Measurements from ENCODE around the gene MED22.
A peak's percentile ranks its signal among the peaks of the same experiment; 100 is the strongest.

MED22 gene

DNA sequence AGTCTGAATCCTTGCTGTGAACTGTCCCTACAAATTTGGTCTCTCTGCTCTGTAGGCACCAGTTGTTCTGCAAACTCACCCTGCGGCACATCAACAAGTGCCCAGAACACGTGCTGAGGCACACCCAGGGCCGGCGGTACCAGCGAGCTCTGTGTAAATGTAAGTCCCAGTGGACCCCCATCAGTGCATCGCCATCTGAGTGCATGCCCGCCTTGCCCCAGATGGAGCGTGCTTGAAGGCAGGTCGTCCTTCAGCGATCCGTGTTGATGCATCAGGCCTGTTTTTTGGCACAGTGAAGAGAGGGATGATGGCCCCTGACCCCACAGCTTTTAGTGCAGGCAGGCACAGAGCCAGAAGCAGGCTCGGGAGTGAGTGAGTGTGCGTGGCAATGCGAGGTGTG, 9.7 kb upstream of the MED22 start:
- H3K9me3 ChIP-seq (ENCODE audit: control insufficient read depth, insufficient read depth, low read depth, low read length): no peaks in the 10 kb centered on the region
- ChIA-PET CTCF (interaction anchor here (0.5 to 2.7 kb wide), 10 partner anchors 18 to 574 kb away, joined by 3 to 13 read pairs (median 4); partner anchors contain the start of gene CACFD1), POLR2A (interaction anchor here (1.0 to 6.6 kb wide), 7 partner anchors 9 to 102 kb away, joined by 3 to 89 read pairs (median 5); partner anchors contain the start of genes MED22 and RPL7A)
- peaks cover 3 to 76% of the 10 kb centered on the region in 2 experiments; a peak in 2 of 3 replicates for H3K36me3 ChIP-seq (ENCODE audit: control insufficient read depth in 2 of 2, insufficient read depth in 1 of 2, low read length in 2 of 2)
- TF ChIP-seq ZBTB20 (tag by site-specific recombination; IDR thresholded peaks at IDR 0.05) (no peak), SCRT2 (tag by site-specific recombination; IDR thresholded peaks at IDR 0.05) (peak; percentile 83)
- H3K4me3 ChIP-seq (ENCODE audit: low read depth, low read length): no peak overlapping the region
- H3K4me1 ChIP-seq (ENCODE audit: control insufficient read depth, insufficient read depth, low read length): no peaks in the 10 kb centered on the region
- no peak overlapping the region for H3K27ac ChIP-seq (ENCODE audit: extremely low read depth, low read depth, low read length)

GRCh38 chr9:133356391-133357091, 8.6 kb upstream of the MED22 start, which contains the start of the genes SURF1 and SURF2:
TSS of gene SURF1 (minus strand) at chr9:133356487. CDS start at chr9:133356453, 34 bp downstream.
TSS of gene SURF2 (plus strand) at chr9:133356550. CDS start at chr9:133356593, 43 bp downstream.
- ChIA-PET POLR2A (interaction anchor here (0.8 to 6.6 kb wide), 14 partner anchors 8 to 326 kb away, joined by 3 to 89 read pairs (median 4); partner anchors contain the start of genes GTF3C5, MED22 and RPL7A), CTCF (interaction anchor here (0.6 to 2.7 kb wide), 12 partner anchors 14 to 573 kb away, joined by 3 to 13 read pairs (median 4); partner anchors contain the start of gene SLC2A6)
- peak within 1 kb of the TSS; percentile 83 for H3K4me3 ChIP-seq (ENCODE audit: low read depth, low read length)
- peak within 1 kb of the TSS; percentile 43; the same call in 1 of the 2 replicates for H3K27ac ChIP-seq (ENCODE audit: extremely low read depth, low read depth, low read length)
- peaks cover 5 to 76% of the 10 kb centered on the region in 2 experiments for H3K36me3 ChIP-seq (ENCODE audit: control insufficient read depth in 2 of 2, insufficient read depth in 1 of 2, low read length in 2 of 2)
- H3K4me1 ChIP-seq (ENCODE audit: control insufficient read depth, insufficient read depth, low read length): no peaks in the 10 kb centered on the region
- no peaks in the 10 kb centered on the region for H3K9me3 ChIP-seq (ENCODE audit: control insufficient read depth, insufficient read depth, low read depth, low read length)
- TF ChIP-seq ZNF660 (tag by site-specific recombination; IDR thresholded peaks at IDR 0.05) (peak; percentile 14; the same call in 1 of the 2 replicates), ZNF175 (tag by site-specific recombination; IDR thresholded peaks at IDR 0.05) (0 out of 2 replicates have a peak, but pooled peaks have one; percentile 52), ZIC2 (tag by site-specific recombination; IDR thresholded peaks at IDR 0.05) (peak; percentile 78), ZNF48 (tag by site-specific recombination; IDR thresholded peaks at IDR 0.05) (no peak), ZNF654 (tag by site-specific recombination; IDR thresholded peaks at IDR 0.05; ENCODE audit: low read depth) (no peak), KLF7 (tag by site-specific recombination; IDR thresholded peaks at IDR 0.05; ENCODE audit: borderline replicate concordance) (0 out of 2 replicates have a peak, but pooled peaks have one; percentile 58), ZSCAN5A (tag by site-specific recombination; IDR thresholded peaks at IDR 0.05) (0 out of 2 replicates have a peak, but pooled peaks have one; percentile 58), ZNF768 (tag by site-specific recombination; IDR thresholded peaks at IDR 0.05) (no peak), HIC1 (tag by site-specific recombination; IDR thresholded peaks at IDR 0.05) (peak; percentile 23; the same call in 1 of the 2 replicates), ZNF132 (tag by site-specific recombination; IDR thresholded peaks at IDR 0.05; ENCODE audit: borderline replicate concordance) (no peak), KLF17 (tag by site-specific recombination; IDR thresholded peaks at IDR 0.05) (peak; percentile 88), ZNF626 (tag by site-specific recombination; IDR thresholded peaks at IDR 0.05) (no peak), ZNF133 (tag by site-specific recombination; IDR thresholded peaks at IDR 0.05) (no peak), SCRT1 (tag by site-specific recombination; IDR thresholded peaks at IDR 0.05; ENCODE audit: borderline replicate concordance) (no peak), MYNN (tag by site-specific recombination; IDR thresholded peaks at IDR 0.05; ENCODE audit: borderline replicate concordance) (no peak), ZNF335 (tag by site-specific recombination; conservative IDR thresholded peaks at IDR 0.05) (peak; percentile 68), KLF10 (tag by site-specific recombination; IDR thresholded peaks at IDR 0.05) (peak; percentile 72), ZNF791 (tag by site-specific recombination; IDR thresholded peaks at IDR 0.05) (no peak), SP7 (tag by site-specific recombination; IDR thresholded peaks at IDR 0.05) (peak; percentile 53; the same call in 1 of the 2 replicates), ZNF76 (tag by site-specific recombination; IDR thresholded peaks at IDR 0.05; ENCODE audit: borderline replicate concordance, low read depth) (no peak; the same call in 1 of the 2 replicates), BCL11A (tag by site-specific recombination; IDR thresholded peaks at IDR 0.05; ENCODE audit: low read depth) (peak; percentile 57; the same call in 1 of the 2 replicates), PATZ1 (tag by site-specific recombination; IDR thresholded peaks at IDR 0.05) (peak; percentile 92), ZNF510 (tag by site-specific recombination; IDR thresholded peaks at IDR 0.05; ENCODE audit: insufficient replicate concordance) (no peak), KLF16 (tag by site-specific recombination; IDR thresholded peaks at IDR 0.05) (peak; percentile 70), ZFP41 (tag by site-specific recombination; IDR thresholded peaks at IDR 0.05; ENCODE audit: borderline replicate concordance) (no peak)

All from HEK293 (cell line).